Kidney (tissue), 14 donors: ENCODE data around the gene HTR2C. TPM values are rescaled to one million over a fixed set of nuclear protein-coding genes. Genes with fewer than 3 reads are reported as not detected.
A peak's percentile ranks its signal among the peaks of the same experiment; 100 is the strongest.

Experiments used
- DNase-seq, 5 donors: peaks; one replicate each; pipeline ENCODE4 v3.0.0-alpha.2; 2013 to 2020
- FAIRE-seq: peaks from 2 replicates; lab custom pipeline; 2012; peaks lifted over from hg19 to GRCh38; lab: Jason Lieb, UNC
- H3K27ac ChIP-seq, 2 donors: one replicate each; pipeline ENCODE4 v1.7.0; 2013; ENCODE audit warnings: low read depth in 2 of 2, low read length in 2 of 2, inconsistent platforms in 1 of 2
- H3K27me3 ChIP-seq: one replicate; pipeline ENCODE4 v1.7.1; 2013; ENCODE audit warnings: low read length, inconsistent platforms; ENCODE audit not compliant: control insufficient read depth, insufficient read depth
- H3K36me3 ChIP-seq, 3 donors: one replicate each; pipeline versions ENCODE4 v1.7.0 to v1.7.1; 2013; ENCODE audit warnings: low read length in 3 of 3, control low read depth in 1 of 3, inconsistent platforms in 1 of 3; ENCODE audit not compliant: insufficient read depth in 3 of 3, control insufficient read depth in 2 of 3
- H3K4me1 ChIP-seq, 3 donors: one replicate each; pipeline versions ENCODE4 v1.7.0 to v1.7.1; 2013; ENCODE audit warnings: low read length in 3 of 3, inconsistent platforms in 1 of 3, low read depth in 1 of 3; ENCODE audit not compliant: control insufficient read depth in 2 of 3, insufficient read depth in 2 of 3
- H3K4me3 ChIP-seq, 3 donors: one replicate each; pipeline versions ENCODE4 v1.7.0 to v1.8.1; 2013; ENCODE audit warnings: low read length in 3 of 3, control low read depth in 1 of 3, inconsistent platforms in 1 of 3
- H3K9ac ChIP-seq, 3 donors: one replicate each; pipeline versions ENCODE4 v1.7.0 to v1.7.1; 2013; ENCODE audit warnings: low read length in 3 of 3, control low read depth in 1 of 3, inconsistent platforms in 1 of 3
- H3K9me3 ChIP-seq, 3 donors: one replicate each; pipeline versions ENCODE4 v1.7.0 to v1.7.1; 2013; ENCODE audit warnings: low read length in 3 of 3, control low read depth in 1 of 3, inconsistent platforms in 1 of 3; ENCODE audit not compliant: control insufficient read depth in 2 of 3, insufficient read depth in 1 of 3
- CTCF ChIP-seq: IDR thresholded peaks from 3 replicates; pipeline ENCODE4 v1.5.1; 2012; ENCODE audit warnings: mild to moderate bottlenecking, moderate library complexity, borderline replicate concordance; ENCODE audit not compliant: insufficient read depth; ENCODE audit errors: extremely low read depth
- intact Hi-C: fragments of 100-400 bp; cut with DNase I; formaldehyde crosslinking; loops from one replicate; pipeline ENCODE4 v1.11.1; 2022
- polyA plus RNA-seq: library from polyadenylated mRNA; stranded (reverse); fragments of 350-450 nt; fragmentation: Illumina TruSeq; extraction: RNeasy Lipid Tissue Mini Kit (QIAGEN cat#74804); gene quantifications from one replicate; pipeline ENCODE4 v1.2.3, GENCODE V29; 2014; ENCODE audit warnings: low read depth, low replicate concordance; ENCODE audit not compliant: insufficient read depth
- total RNA-seq: library from RNA; stranded (reverse); fragmentation: NEBNext Ultra II Directional; extraction: Animal tissue kit (Norgen Biotek cat#: 25700); gene quantifications from one replicate; pipeline ENCODE4 v1.2.1, GENCODE V29; 2021
- donor health status: control.
- donor health status: control.
- donor health status: control.
- donor health status: control.
- donor health status: control.
- donor health status: DM: yes; HTN: yes; CAD: no.
- donor health status: Normal renal cell carcinoma (clear cell type).

The HTR2C gene
- total and polyA plus RNA-seq, 2 donors from 2014 or later, result not detected

- peak; percentile 22 for TF ChIP-seq CTCF
- Histone ChIP-seq H3K36me3 (no peaks in the 10 kb centered on the region), H3K9ac (no peak overlapping the region), H3K4me3 (no peak overlapping the region), H3K9me3 (no peaks in the 10 kb centered on the region), H3K27me3 (peaks cover 2% of the 10 kb centered on the region), H3K27ac (no peak overlapping the region), H3K4me1 (no peaks in the 10 kb centered on the region)
- FAIRE-seq (peak; percentile 92), DNase-seq (peak in 1 of 5 donors; percentile 3)
- intact Hi-C loops, result no loop called here
Measured at GRCh38 chrX:114619874-114620273, 36.0 kb downstream of the HTR2C start.

GRCh38 chrX:114626323-114626722 lies 42.4 kb downstream of the HTR2C start:
- no peak overlapping the region for H3K4me3 ChIP-seq
- peak in 2 of 5 donors; percentile 1 to 6 for DNase-seq

GRCh38 chrX:114635986-114636385 lies 52.1 kb downstream of the HTR2C start:
- Histone ChIP-seq H3K9me3 (no peaks in the 10 kb centered on the region), H3K27ac (no peak overlapping the region), H3K9ac (no peak overlapping the region), H3K4me3 (no peak overlapping the region), H3K4me1 (no peaks in the 10 kb centered on the region), H3K36me3 (no peaks in the 10 kb centered on the region), H3K27me3 (no peaks in the 10 kb centered on the region)
- no peak for DNase-seq
- intact Hi-C loops, result no loop called here
- FAIRE-seq, result no peak
- TF ChIP-seq CTCF, result no peak

More at GRCh38 chrX:114626323-114626722, 42.4 kb downstream of the HTR2C start:
- Histone ChIP-seq H3K27ac (no peak overlapping the region), H3K9ac (no peak overlapping the region), H3K4me1 (no peaks in the 10 kb centered on the region), H3K27me3 (no peaks in the 10 kb centered on the region), H3K9me3 (no peaks in the 10 kb centered on the region), H3K36me3 (no peaks in the 10 kb centered on the region)
- peak; percentile 25 for TF ChIP-seq CTCF
- intact Hi-C loops, result no loop called here
- peak; percentile 94 for FAIRE-seq

- Histone ChIP-seq H3K27me3 (peaks cover 3% of the 10 kb centered on the region), H3K4me1 (no peaks in the 10 kb centered on the region), H3K9me3 (no peaks in the 10 kb centered on the region), H3K27ac (no peak overlapping the region), H3K9ac (no peak overlapping the region), H3K4me3 (no peak overlapping the region), H3K36me3 (no peaks in the 10 kb centered on the region)
- FAIRE-seq (no peak), DNase-seq (no peak)
- intact Hi-C loops, result no loop called here
- no peak for TF ChIP-seq CTCF
Measured at GRCh38 chrX:114650351-114650750, 66.5 kb downstream of the HTR2C start.
